SK-N-SH treated with all-trans-retinoic acid at 6 μM for 48 hours (cell line): ENCODE data around the gene BIRC7.

ENCODE experiments used
- ATAC-seq: fragments of 200-7000 bp; cut with Tn5 transposase; 3 replicates; pipeline ENCODE4 v1.9.1; 2020; ENCODE audit warnings: mild to moderate bottlenecking, moderate library complexity
- RARB ChIP-seq: fragments of 250-450 bp; sonication (Bioruptor Pico); IDR thresholded peaks from 2 replicates; pipeline ENCODE4 v1.8.0; 2021; ENCODE audit warnings: mild to moderate bottlenecking, moderate library complexity
- SNAI2 ChIP-seq: fragments of 250-450 bp; sonication (Bioruptor Pico); IDR thresholded peaks from 2 replicates; pipeline ENCODE4 v1.5.0; 2020; ENCODE audit warnings: mild to moderate bottlenecking, moderate library complexity
- TSHZ2 ChIP-seq: fragments of 250-450 bp; sonication (Bioruptor Pico); IDR thresholded peaks from 2 replicates; pipeline ENCODE4 v1.5.0; 2020; ENCODE audit warnings: mild to moderate bottlenecking, moderate library complexity
- ZFP3 ChIP-seq: fragments of 250-450 bp; sonication (Bioruptor Pico); IDR thresholded peaks from 2 replicates; pipeline ENCODE4 v1.5.0; 2020; ENCODE audit warnings: mild to moderate bottlenecking, moderate library complexity

Gene BIRC7

GRCh38 chr20:63289311-63290135 lies 53.8 kb downstream of the BIRC7 start:
- no peak for TF ChIP-seq TSHZ2 (CRISPR knock-in tag)
- no peak for TF ChIP-seq ZFP3 (CRISPR knock-in tag)
- TF ChIP-seq RARB = no peak
- no peak for TF ChIP-seq SNAI2
- TF ChIP-seq, all 23 proteins: peak for 0
- ATAC-seq = no peak
